SK-N-SH treated with all-trans-retinoic acid at 6 μM for 48 hours (cell line): ENCODE results near the gene RPP30.

Experiments used
- ARNTL ChIP-seq: fragments of 450-650 bp; formaldehyde crosslinking; IDR thresholded peaks from 2 replicates; pipeline ENCODE4 v1.5.0; 2020; ENCODE audit warnings: low read depth, mild to moderate bottlenecking, moderate library complexity, borderline replicate concordance
- BACH2 ChIP-seq: fragments of 250-450 bp; sonication (Bioruptor Pico); IDR thresholded peaks from 2 replicates; pipeline ENCODE4 v1.9.0; 2021; ENCODE audit warnings: mild to moderate bottlenecking, borderline replicate concordance
- CREB5 ChIP-seq: fragments of 250-450 bp; sonication (Bioruptor Pico); IDR thresholded peaks from 2 replicates; pipeline ENCODE4 v1.5.1; 2020; ENCODE audit warnings: low read depth, mild to moderate bottlenecking, moderate library complexity
- CSDC2 ChIP-seq: fragments of 250-450 bp; sonication (Bioruptor Pico); IDR thresholded peaks from 2 replicates; pipeline ENCODE4 v1.5.0; 2020; ENCODE audit warnings: mild to moderate bottlenecking, moderate library complexity
- ESRRG ChIP-seq: fragments of 250-450 bp; sonication (Bioruptor Pico); IDR thresholded peaks from 2 replicates; pipeline ENCODE4 v1.6.1; 2021; ENCODE audit warnings: mild to moderate bottlenecking
- ISL1 ChIP-seq: fragments of 250-450 bp; sonication (Bioruptor Pico); IDR thresholded peaks from 2 replicates; pipeline ENCODE4 v2.1.2; 2022; ENCODE audit warnings: mild to moderate bottlenecking, moderate library complexity
- SNAI2 ChIP-seq: fragments of 250-450 bp; sonication (Bioruptor Pico); IDR thresholded peaks from 2 replicates; pipeline ENCODE4 v1.5.0; 2020; ENCODE audit warnings: mild to moderate bottlenecking, moderate library complexity
- TOX ChIP-seq: fragments of 250-450 bp; sonication (Bioruptor Pico); IDR thresholded peaks from 2 replicates; pipeline ENCODE4 v1.8.0; 2021; ENCODE audit warnings: mild to moderate bottlenecking, moderate library complexity, borderline replicate concordance
- ZFP3 ChIP-seq: fragments of 250-450 bp; sonication (Bioruptor Pico); IDR thresholded peaks from 2 replicates; pipeline ENCODE4 v1.5.0; 2020; ENCODE audit warnings: mild to moderate bottlenecking, moderate library complexity
- ZNF565 ChIP-seq: fragments of 450-650 bp; formaldehyde crosslinking; conservative IDR thresholded peaks from 2 replicates; pipeline ENCODE4 v1.5.0; 2020; ENCODE audit warnings: low read depth, mild to moderate bottlenecking, moderate library complexity
- TF ChIP-seq, protein P1 (sequence below): fragments of 250-450 bp; sonication (Bioruptor Pico); IDR thresholded peaks from 2 replicates; pipeline ENCODE4 v1.8.0; 2020; ENCODE audit warnings: mild to moderate bottlenecking, moderate library complexity, borderline replicate concordance

DNA sequence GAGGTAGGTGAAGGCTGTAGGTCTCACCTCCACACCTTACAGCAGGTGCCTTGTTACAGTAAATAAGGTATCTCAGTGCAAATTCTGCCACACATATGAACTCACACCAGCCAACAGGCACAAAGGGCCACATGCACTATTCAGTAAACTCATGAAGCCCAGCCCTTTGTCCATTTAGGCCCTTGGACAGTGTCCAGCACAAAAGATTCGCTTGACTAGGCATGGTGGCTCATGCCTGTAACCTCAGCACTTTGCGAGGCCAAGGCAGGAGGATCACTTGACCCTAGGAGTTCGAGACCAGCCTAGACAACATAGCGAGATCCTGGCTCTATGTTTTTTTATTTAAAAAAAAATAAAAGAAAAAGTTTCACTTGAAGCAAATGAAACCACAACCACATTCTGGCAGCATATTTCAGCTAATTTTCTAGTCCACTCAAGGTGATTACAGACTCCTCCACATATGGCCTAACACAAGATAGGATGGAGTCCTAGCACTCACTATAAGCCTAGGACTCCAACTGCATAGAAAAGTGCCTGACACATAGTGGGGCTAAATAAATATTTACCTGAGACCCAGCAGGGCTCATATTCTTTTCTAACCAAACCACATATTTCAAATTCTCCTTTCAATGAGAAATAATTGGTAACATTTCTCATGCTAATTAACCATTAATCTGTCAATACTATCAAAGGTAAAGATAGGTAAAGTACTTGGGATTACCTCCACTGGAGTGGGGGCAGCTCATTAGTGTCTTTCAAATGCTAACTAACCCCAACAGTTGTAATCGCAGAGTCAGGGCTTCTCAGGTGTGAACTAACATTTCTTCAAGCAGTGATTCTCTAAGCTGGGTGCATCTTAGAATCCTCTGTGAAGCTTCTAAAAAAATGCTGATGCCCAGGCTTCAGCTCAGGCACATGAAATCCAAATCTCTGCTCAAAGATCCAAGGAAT, 53.6 kb downstream of the RPP30 start:
- TF ChIP-seq CREB5 (no peak), ARNTL (CRISPR knock-in tag) (no peak), TOX (no peak), ISL1 (CRISPR knock-in tag) (no peak), CSDC2 (no peak), BACH2 (CRISPR knock-in tag) (no peak), ZFP3 (no peak), SNAI2 (CRISPR knock-in tag) (no peak), ESRRG (CRISPR knock-in tag) (no peak), ZNF565 (no peak)
- TF ChIP-seq, protein P1, sequence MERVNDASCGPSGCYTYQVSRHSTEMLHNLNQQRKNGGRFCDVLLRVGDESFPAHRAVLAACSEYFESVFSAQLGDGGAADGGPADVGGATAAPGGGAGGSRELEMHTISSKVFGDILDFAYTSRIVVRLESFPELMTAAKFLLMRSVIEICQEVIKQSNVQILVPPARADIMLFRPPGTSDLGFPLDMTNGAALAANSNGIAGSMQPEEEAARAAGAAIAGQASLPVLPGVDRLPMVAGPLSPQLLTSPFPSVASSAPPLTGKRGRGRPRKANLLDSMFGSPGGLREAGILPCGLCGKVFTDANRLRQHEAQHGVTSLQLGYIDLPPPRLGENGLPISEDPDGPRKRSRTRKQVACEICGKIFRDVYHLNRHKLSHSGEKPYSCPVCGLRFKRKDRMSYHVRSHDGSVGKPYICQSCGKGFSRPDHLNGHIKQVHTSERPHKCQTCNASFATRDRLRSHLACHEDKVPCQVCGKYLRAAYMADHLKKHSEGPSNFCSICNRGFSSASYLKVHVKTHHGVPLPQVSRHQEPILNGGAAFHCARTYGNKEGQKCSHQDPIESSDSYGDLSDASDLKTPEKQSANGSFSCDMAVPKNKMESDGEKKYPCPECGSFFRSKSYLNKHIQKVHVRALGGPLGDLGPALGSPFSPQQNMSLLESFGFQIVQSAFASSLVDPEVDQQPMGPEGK (CRISPR knock-in tag), result no peak
